ENCODE results near the gene CWC27.
"Not testable (repeated sequence)": the region's sequence is repeated elsewhere in the genome, so short reads cannot be mapped to it uniquely, and the experiment has no call there.

The CWC27 gene

GRCh38 chr5:64826541-64826940 is 57.8 kb downstream of the CWC27 start (continued):
- TF ChIP-seq HOXC10 (CRISPR knock-in tag; IDR thresholded peaks at IDR 0.05) (no peak), GLI4 (tag by site-specific recombination; IDR thresholded peaks at IDR 0.05) (no peak), EGR2 (tag by site-specific recombination; IDR thresholded peaks at IDR 0.05; ENCODE audit: low read depth) (no peak), SCRT1 (tag by site-specific recombination; IDR thresholded peaks at IDR 0.05; ENCODE audit: borderline replicate concordance) (no peak), SP3 (tag by site-specific recombination; IDR thresholded peaks at IDR 0.05) (no peak)

- Histone ChIP-seq H3K27ac (ENCODE audit: extremely low read depth, low read depth, low read length) (no peak overlapping the region), H3K4me3 (ENCODE audit: low read depth, low read length) (no peak overlapping the region), H3K36me3 (ENCODE audit: control insufficient read depth in 2 of 2, insufficient read depth in 1 of 2, low read length in 2 of 2) (no peaks in the 10 kb centered on the region), H3K4me1 (ENCODE audit: control insufficient read depth, insufficient read depth, low read length) (no peaks in the 10 kb centered on the region), H3K9me3 (ENCODE audit: control insufficient read depth, insufficient read depth, low read depth, low read length) (no peaks in the 10 kb centered on the region)
- ChIA-PET CTCF (interaction anchor here (0.6 to 0.9 kb wide), 3 partner anchors 9 to 902 kb away, joined by 3 to 7 read pairs (median 4); no protein-coding TSS in a partner anchor), POLR2A (no interaction called here)
- TF ChIP-seq ZNF175 (tag by site-specific recombination; IDR thresholded peaks at IDR 0.05) = no peak
- TF ChIP-seq ZNF19 (tag by site-specific recombination; IDR thresholded peaks at IDR 0.05; ENCODE audit: low read depth) = no peak
- no peak for TF ChIP-seq ZNF398 (tag by site-specific recombination; IDR thresholded peaks at IDR 0.05)
- TF ChIP-seq ZNF248 (tag by site-specific recombination; IDR thresholded peaks at IDR 0.05) = no peak
- TF ChIP-seq ZNF571 (tag by site-specific recombination; IDR thresholded peaks at IDR 0.05) = no peak
- no peak for TF ChIP-seq ZNF514 (tag by site-specific recombination; IDR thresholded peaks at IDR 0.05)
- TF ChIP-seq ZNF16 (tag by site-specific recombination; IDR thresholded peaks at IDR 0.05; ENCODE audit: low read depth) = no peak
- no peak for TF ChIP-seq ZNF580 (tag by site-specific recombination; IDR thresholded peaks at IDR 0.05)
- TF ChIP-seq ZNF169 (tag by site-specific recombination; IDR thresholded peaks at IDR 0.05) = no peak
- TF ChIP-seq ZNF548 (tag by site-specific recombination; IDR thresholded peaks at IDR 0.05) = no peak
- no peak for TF ChIP-seq ZNF747 (tag by site-specific recombination; IDR thresholded peaks at IDR 0.05)
- TF ChIP-seq SALL2 (tag by site-specific recombination; IDR thresholded peaks at IDR 0.05; ENCODE audit: borderline replicate concordance) = no peak
- TF ChIP-seq ZNF555 (tag by site-specific recombination; conservative IDR thresholded peaks at IDR 0.05) = no peak
- no peak for TF ChIP-seq ZNF600 (tag by site-specific recombination; IDR thresholded peaks at IDR 0.05)
- no peak for TF ChIP-seq ZNF138 (tag by site-specific recombination; IDR thresholded peaks at IDR 0.05; ENCODE audit: borderline replicate concordance)
- TF ChIP-seq ZNF239 (tag by site-specific recombination; IDR thresholded peaks at IDR 0.05) = no peak
- no peak for TF ChIP-seq EGR2 (tag by site-specific recombination; IDR thresholded peaks at IDR 0.05; ENCODE audit: low read depth)
- no peak for TF ChIP-seq BCL6B (tag by site-specific recombination; IDR thresholded peaks at IDR 0.05)
- no peak for TF ChIP-seq ZFP3 (tag by site-specific recombination; IDR thresholded peaks at IDR 0.05; ENCODE audit: low read depth)
These were observed 59.0 kb downstream of the CWC27 start for GRCh38 chr5:64827703-64828102.

GRCh38 chr5:64830650-64831049 is 61.9 kb downstream of the CWC27 start:
- H3K27ac ChIP-seq (ENCODE audit: extremely low read depth, low read depth, low read length); H3K9me3 ChIP-seq (ENCODE audit: control insufficient read depth, insufficient read depth, low read depth, low read length); H3K4me3 ChIP-seq (ENCODE audit: low read depth, low read length); POLR2A ChIA-PET; H3K4me1 ChIP-seq (ENCODE audit: control insufficient read depth, insufficient read depth, low read length); H3K36me3 ChIP-seq (ENCODE audit: control insufficient read depth in 2 of 2, insufficient read depth in 1 of 2, low read length in 2 of 2): not testable (repeated sequence)
- CTCF ChIA-PET = interaction anchor here (0.6 kb wide), 1 partner anchor 38 kb away, joined by 3 read pairs; no protein-coding TSS in a partner anchor
- peak; percentile 86 for TF ChIP-seq ZNF146 (tag by site-specific recombination; IDR thresholded peaks at IDR 0.05)
